Sigmoid colon (tissue), 7 donors: ENCODE measurements around the gene NAA25. TPM values are rescaled to one million over a fixed set of nuclear protein-coding genes. Genes with fewer than 3 reads are reported as not detected.
"Not testable (repeated sequence)": the region's sequence is repeated elsewhere in the genome, so short reads cannot be mapped to it uniquely, and the experiment has no call there.

Experiments used
- DNase-seq: peaks from one replicate; pipeline ENCODE4 v3.0.0-alpha.2; 2019
- H3K27ac ChIP-seq, 4 donors: fragments of 200-600 bp; sonication (generic); one replicate each; pipeline ENCODE4 v1.5.1; 2016 to 2019; ENCODE audit warnings: mild to moderate bottlenecking in 1 of 4
- H3K27me3 ChIP-seq, 3 donors: fragments of 200-600 bp; sonication (generic); one replicate each; pipeline ENCODE4 v1.5.1; 2019; ENCODE audit warnings: mild to moderate bottlenecking in 1 of 3
- H3K36me3 ChIP-seq, 4 donors: fragments of 200-600 bp; sonication (generic); one replicate each; pipeline ENCODE4 v1.5.1; 2016 to 2019
- H3K4me1 ChIP-seq, 4 donors: fragments of 200-600 bp; sonication (generic); one replicate each; pipeline ENCODE4 v1.5.1; 2017 to 2019
- H3K4me3 ChIP-seq, 4 donors: fragments of 200-600 bp; sonication (generic); one replicate each; pipeline ENCODE4 v1.5.1; 2017 to 2019; ENCODE audit warnings: mild to moderate bottlenecking in 2 of 4, moderate library complexity in 1 of 4
- H3K9me3 ChIP-seq, 4 donors: fragments of 200-600 bp in 3 of 4; sonication (generic) in 3 of 4; one replicate each; pipeline versions ENCODE4 v1.5.1 to v1.6.1; 2013 to 2019
- CTCF ChIP-seq, 4 experiments: fragments of 450-650 bp in 3 of 4; fragments of 200-600 bp in 1 of 4; IDR thresholded peaks; one replicate each; pipeline ENCODE4 v1.5.1; 2016 to 2019; ENCODE audit warnings: antibody characterized with exemption in 4 of 4, mild to moderate bottlenecking in 3 of 4, moderate library complexity in 2 of 4
- EP300 ChIP-seq, 4 donors: sonication (generic); formaldehyde crosslinking; IDR thresholded peaks; one replicate each; pipeline ENCODE4 v1.6.1; 2017; ENCODE audit warnings: antibody characterized with exemption in 4 of 4
- POLR2A ChIP-seq, 2 donors: fragments of 450-650 bp; IDR thresholded peaks; one replicate each; pipeline ENCODE4 v1.6.1; 2016; ENCODE audit warnings: antibody characterized with exemption in 2 of 2, mild to moderate bottlenecking in 2 of 2, moderate library complexity in 2 of 2
- POLR2AphosphoS5 ChIP-seq, 4 donors: sonication (generic); formaldehyde crosslinking; IDR thresholded peaks; one replicate each; pipeline ENCODE4 v1.6.1; 2017; ENCODE audit warnings: antibody characterized with exemption in 4 of 4
- WGBS, 2 donors: extraction: QIAGEN DNeasy Blood & Tissue Kit; methylation state at CpG; one replicate each; pipeline ENCODE4 v1.1.7; 2013; 5-methylcytosine and 5-hydroxymethylcytosine counted together
- intact Hi-C: fragments of 100-400 bp; cut with DNase I; formaldehyde crosslinking; loops from one replicate; pipeline ENCODE4 v1.15.1; 2023
- polyA plus RNA-seq, 3 donors: library from polyadenylated mRNA; stranded (reverse); fragments of 200-250 nt; gene quantifications; one replicate each; pipeline ENCODE4 v1.2.3, GENCODE V29; 2013
- total RNA-seq, 4 donors: library from RNA; depleted of rRNA; stranded (reverse); fragments of >200 nt; gene quantifications; one replicate each; pipeline ENCODE4 v1.1.0, GENCODE V29; 2016
- donor health status: healthy with polysubstance abuse.
- donor health status: Bipolar disorder and iron deficiency.
- donor health status: healthy.

Gene NAA25
- total and polyA plus RNA-seq, 7 donors, result 0.60 to 26.6 (median 21.6) TPM

GRCh38 chr12:112063273-112063672 is 45.3 kb downstream of the NAA25 start:
- TF ChIP-seq POLR2AphosphoS5 (IDR thresholded peaks at IDR 0.05) (no peak), POLR2A (IDR thresholded peaks at IDR 0.05) (no peak), CTCF (IDR thresholded peaks at IDR 0.05) (no peak), EP300 (IDR thresholded peaks at IDR 0.05) (no peak)
- Histone ChIP-seq H3K4me3 (no peak overlapping the region), H3K9me3 (no peaks in the 10 kb centered on the region), H3K4me1 (no peaks in the 10 kb centered on the region), H3K27me3 (no peaks in the 10 kb centered on the region), H3K27ac (no peak overlapping the region), H3K36me3 (peaks cover 19 to 97% (median 34%) of the 10 kb centered on the region in 4 donors)
- intact Hi-C loops, result loop anchor here (10.0 kb wide), 1 partner anchor 92 kb away; no protein-coding TSS in a partner anchor
- 98 to 99% methylated on average over 2 of the region's 2 CpGs for WGBS, 2 donors
- no peak for DNase-seq

- intact Hi-C loops, result loop anchor here (10.0 kb wide), 1 partner anchor 94 kb away; no protein-coding TSS in a partner anchor
- H3K4me3 ChIP-seq, result no peak overlapping the region
- H3K36me3 ChIP-seq, result peaks cover 15 to 97% (median 31%) of the 10 kb centered on the region in 4 donors
- no peaks in the 10 kb centered on the region for H3K27me3 ChIP-seq
- no peaks in the 10 kb centered on the region for H3K4me1 ChIP-seq
- TF ChIP-seq EP300 (IDR thresholded peaks at IDR 0.05), result no peak
- TF ChIP-seq CTCF (IDR thresholded peaks at IDR 0.05), result no peak
- no peak for TF ChIP-seq POLR2AphosphoS5 (IDR thresholded peaks at IDR 0.05)
- no peak for TF ChIP-seq POLR2A (IDR thresholded peaks at IDR 0.05)
- H3K9me3 ChIP-seq, result no peaks in the 10 kb centered on the region
- DNase-seq, result no peak
- H3K27ac ChIP-seq, result no peak overlapping the region
- WGBS, 2 donors, result 83 to 85% methylated on average over 2 of the region's 2 CpGs
Measured at GRCh38 chr12:112061137-112061536, 47.4 kb downstream of the NAA25 start.

- intact Hi-C loops, result loop anchor here (5.0 kb wide), 1 partner anchor 58 kb away; the partner anchor contains the start of gene NAA25
- peaks cover 6 to 93% (median 17%) of the 10 kb centered on the region in 4 donors for H3K36me3 ChIP-seq
Measured at GRCh38 chr12:112049351-112049750, 59.2 kb downstream of the NAA25 start.

GRCh38 chr12:112046003-112046402 is 62.6 kb downstream of the NAA25 start:
- WGBS, 2 donors, result 79 to 82% methylated on average over 4 of the region's 4 CpGs
- Histone ChIP-seq H3K4me1 (peaks cover 0 to 65% (median 24%) of the 10 kb centered on the region in 4 donors), H3K27ac (peak overlapping the region; percentile 68 to 88 (median 82)), H3K27me3 (no peaks in the 10 kb centered on the region), H3K36me3 (peaks cover 0 to 94% (median 16%) of the 10 kb centered on the region in 4 donors), H3K9me3 (no peaks in the 10 kb centered on the region), H3K4me3 (no peak overlapping the region)
- DNase-seq, result peak; percentile 80
- intact Hi-C loops, result loop anchor here (2.0 to 5.0 kb wide), 2 partner anchors 61 to 77 kb away; partner anchors contain the start of gene NAA25
- TF ChIP-seq POLR2A (IDR thresholded peaks at IDR 0.05) (no peak), POLR2AphosphoS5 (IDR thresholded peaks at IDR 0.05) (peak; percentile 75 to 89 (median 82)), EP300 (IDR thresholded peaks at IDR 0.05) (peak; percentile 72 to 97 (median 86)), CTCF (IDR thresholded peaks at IDR 0.05) (no peak)

More at GRCh38 chr12:112049351-112049750, 59.2 kb downstream of the NAA25 start:
- TF ChIP-seq POLR2AphosphoS5 (IDR thresholded peaks at IDR 0.05) (no peak), EP300 (IDR thresholded peaks at IDR 0.05) (no peak), POLR2A (IDR thresholded peaks at IDR 0.05) (no peak), CTCF (IDR thresholded peaks at IDR 0.05) (no peak)
- Histone ChIP-seq H3K27me3 (no peaks in the 10 kb centered on the region), H3K4me3 (no peak overlapping the region), H3K27ac (peak overlapping the region; percentile 8 to 88 (median 82)), H3K9me3 (no peaks in the 10 kb centered on the region), H3K4me1 (peaks cover 0 to 53% (median 24%) of the 10 kb centered on the region in 4 donors)
- DNase-seq, result no peak
- WGBS, 2 donors, result 96% methylated on average over 13 of the region's 13 CpGs

GRCh38 chr12:112036614-112037013 is 72.0 kb downstream of the NAA25 start:
- peaks cover 24 to 100% (median 43%) of the 10 kb centered on the region in 4 donors for H3K36me3 ChIP-seq
- intact Hi-C loops, H3K9me3 ChIP-seq, H3K27me3 ChIP-seq, H3K4me3 ChIP-seq, H3K27ac ChIP-seq, DNase-seq, H3K4me1 ChIP-seq: not testable (repeated sequence)
- WGBS, 2 donors, result 97% methylated on average over 12 of the region's 12 CpGs
